ENCODE results near the gene PLA2G3. TPM values are rescaled to one million over a fixed set of nuclear protein-coding genes. Genes with fewer than 3 reads are reported as not detected.

Gene PLA2G3
- total RNA-seq, 1 experiment from 2014 or later: not detected

GRCh38 chr22:31139066-31139465 is 1.2 kb downstream of the PLA2G3 start:
- in situ Hi-C loops (cut with HindIII; ENCODE audit: low pct_unique_long_range_greater_than_20kb, low sequenced_read_pairs): no loop called here
- Histone ChIP-seq H3K36me3 (ENCODE audit: control insufficient read depth, insufficient read depth, low read length) (no peaks in the 10 kb centered on the region), H3K4me3 (ENCODE audit: low read depth in 2 of 2, low read length in 2 of 2) (no peak overlapping the region), H3K27ac (ENCODE audit: low read length) (no peak overlapping the region), H3K27me3 (ENCODE audit: control insufficient read depth, insufficient read depth, low read length) (no peaks in the 10 kb centered on the region), H3K9me3 (ENCODE audit: control insufficient read depth, insufficient read depth, low read depth, low read length) (no peaks in the 10 kb centered on the region), H3K4me1 (ENCODE audit: control insufficient read depth, insufficient read depth, low read length) (no peaks in the 10 kb centered on the region)
- intact Hi-C loops (cut with micrococcal nuclease; ENCODE audit: unreplicated experiment): no loop called here
- BruUV-seq (replicated peaks): no TSS peak
- CTCF ChIA-PET: no interaction called here
- ATAC-seq: no peak
- TF ChIP-seq POLR2AphosphoS5 (IDR thresholded peaks at IDR 0.05; ENCODE audit: low read depth, low read length): no peak
- no peak for TF ChIP-seq REST (IDR thresholded peaks at IDR 0.05; ENCODE audit: insufficient read depth in 1 of 2, low read depth in 2 of 2, low read length in 1 of 2)
- POLR2A ChIA-PET: no interaction called here
- no peak for DNase-seq (ENCODE audit: low read depth, low spot score)

- no peak for ATAC-seq
- TF ChIP-seq CTCF (IDR thresholded peaks at IDR 0.05) (no peak), TCF7L2 (IDR thresholded peaks at IDR 0.05; ENCODE audit: low read depth, low read length) (no peak), SIN3A (IDR thresholded peaks at IDR 0.05; ENCODE audit: borderline replicate concordance, insufficient read depth, low read depth, low read length) (no peak), REST (IDR thresholded peaks at IDR 0.05; ENCODE audit: insufficient read depth in 1 of 2, low read depth in 2 of 2, low read length in 1 of 2) (no peak), POLR2AphosphoS5 (IDR thresholded peaks at IDR 0.05; ENCODE audit: low read depth, low read length) (no peak)
- Histone ChIP-seq H3K4me3 (ENCODE audit: low read depth in 2 of 2, low read length in 2 of 2) (no peak overlapping the region), H3K4me1 (ENCODE audit: control insufficient read depth, insufficient read depth, low read length) (no peaks in the 10 kb centered on the region), H3K27me3 (ENCODE audit: control insufficient read depth, insufficient read depth, low read length) (no peaks in the 10 kb centered on the region), H3K36me3 (ENCODE audit: control insufficient read depth, insufficient read depth, low read length) (no peaks in the 10 kb centered on the region), H3K27ac (ENCODE audit: low read length) (no peak overlapping the region), H3K9me3 (ENCODE audit: control insufficient read depth, insufficient read depth, low read depth, low read length) (no peaks in the 10 kb centered on the region)
- CTCF ChIA-PET: interaction anchor here (0.6 to 1.1 kb wide), 2 partner anchors 31 to 832 kb away, joined by 3 read pairs; partner anchors contain the start of gene SELENOM
- BruUV-seq (replicated peaks): no TSS peak
- in situ Hi-C loops (cut with HindIII; ENCODE audit: low pct_unique_long_range_greater_than_20kb, low sequenced_read_pairs) (no loop called here), intact Hi-C loops (cut with micrococcal nuclease; ENCODE audit: unreplicated experiment) (no loop called here)
- DNase-seq (ENCODE audit: low read depth, low spot score): no peak
- POLR2A ChIA-PET: no interaction called here
Observed at GRCh38 chr22:31138126-31138525, 2.2 kb downstream of the PLA2G3 start.

All from Panc1 (cell line).